K562 treated with DMSO at 1 percent for 12 hours (cell line): ENCODE results near the gene MYH15. TPM values are rescaled to one million over a fixed set of nuclear protein-coding genes. Genes with fewer than 3 reads are reported as not detected.

Experiments used
- total RNA-seq: library from RNA; unstranded; fragments of 300-600 nt; gene quantifications from 2 replicates; pipeline ENCODE4 v1.2.3, GENCODE V29; 2022; ENCODE audit not compliant: insufficient read depth

Gene MYH15
- 1.8 and 6.0 TPM in 2 replicates for total RNA-seq

GRCh38 chr3:108510496-108510895, at the start of gene MYH15:
Gene MYH15 (minus strand): TSS chr3:108510596. CDS start chr3:108510530, 66 bp downstream.

Other genes starting within 250 kb of the MYH15 start
- 0.33 TPM in 1 of 2 replicates, not detected in the other for gene HHLA2, start 214.0 kb downstream of the MYH15 start, total RNA-seq
- gene CIP2A, start 78.8 kb upstream of the MYH15 start, total RNA-seq, result 3.3 and 12.3 TPM in 2 replicates
- gene DZIP3, start 79.1 kb upstream of the MYH15 start, total RNA-seq, result 1.1 and 4.0 TPM in 2 replicates
- gene RETNLB, start 246.8 kb upstream of the MYH15 start, total RNA-seq, result not detected in 2 replicates